HG03064 (cell line): ENCODE measurements around the gene SERTAD2.

Experiments used
- ATAC-seq: cut with Tn5 transposase; IDR thresholded peaks from one replicate; pipeline ENCODE4 v1.9.1; 2021; ENCODE audit warnings: low read depth; ENCODE audit not compliant: unreplicated experiment

SERTAD2 gene

DNA sequence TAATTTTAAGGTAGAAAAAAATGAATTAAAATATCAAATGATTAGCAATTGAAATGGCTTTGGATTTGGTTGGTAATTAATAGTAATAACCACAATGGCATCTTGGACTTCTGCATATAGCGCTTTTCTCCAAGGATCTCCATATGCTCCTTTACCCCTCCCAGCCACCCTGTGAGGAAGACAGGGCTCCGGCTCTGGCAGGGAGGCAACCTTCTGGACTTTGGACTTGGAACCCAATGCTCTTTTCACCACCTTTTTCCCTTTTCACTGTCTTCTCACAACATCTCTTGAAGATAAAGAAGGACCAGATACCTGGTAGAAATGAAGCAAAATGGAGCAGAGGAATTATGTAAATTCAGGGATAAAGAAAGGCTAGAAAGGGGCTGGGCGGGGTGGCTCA is 23.8 kb upstream of the SERTAD2 start:
- ATAC-seq = no peak

DNA sequence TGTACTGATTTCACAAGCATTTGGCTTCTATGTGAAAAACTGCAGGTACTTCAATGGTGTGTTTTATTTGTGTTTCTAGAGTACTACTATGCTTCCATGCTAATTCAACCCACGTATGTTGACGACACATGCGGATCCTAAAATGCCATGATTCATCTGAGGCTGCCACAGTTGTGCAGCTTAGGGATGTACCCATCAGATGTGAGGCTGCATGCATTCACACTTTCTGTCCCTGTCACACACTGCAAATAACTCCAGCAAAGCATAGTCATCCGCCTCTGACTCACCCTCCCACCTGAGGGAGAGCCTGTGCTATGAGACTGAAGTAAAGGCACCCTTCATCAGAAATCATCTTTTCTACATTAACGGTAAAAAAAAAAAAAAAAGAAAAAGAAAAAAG is 22.1 kb upstream of the SERTAD2 start:
- no peak for ATAC-seq

DNA sequence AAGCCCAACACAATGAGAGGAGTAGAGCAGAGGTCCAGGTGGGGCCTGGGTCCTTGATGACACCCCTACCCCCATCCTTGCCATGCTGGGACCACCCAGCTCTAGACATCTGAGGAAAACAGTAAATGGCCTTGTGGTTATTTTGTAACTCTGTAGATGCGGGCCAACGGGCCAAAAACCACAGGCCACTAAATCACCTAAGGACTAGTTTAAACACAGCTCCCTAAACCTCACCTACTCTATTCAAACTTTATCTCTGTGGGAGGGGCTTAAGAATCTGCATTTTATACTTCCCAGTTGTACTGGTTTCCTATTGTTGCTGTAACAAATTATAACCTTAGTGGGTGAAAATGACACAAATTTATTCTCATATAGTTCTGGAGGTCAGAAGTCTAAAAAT is 19.0 kb upstream of the SERTAD2 start:
- no peak for ATAC-seq

DNA sequence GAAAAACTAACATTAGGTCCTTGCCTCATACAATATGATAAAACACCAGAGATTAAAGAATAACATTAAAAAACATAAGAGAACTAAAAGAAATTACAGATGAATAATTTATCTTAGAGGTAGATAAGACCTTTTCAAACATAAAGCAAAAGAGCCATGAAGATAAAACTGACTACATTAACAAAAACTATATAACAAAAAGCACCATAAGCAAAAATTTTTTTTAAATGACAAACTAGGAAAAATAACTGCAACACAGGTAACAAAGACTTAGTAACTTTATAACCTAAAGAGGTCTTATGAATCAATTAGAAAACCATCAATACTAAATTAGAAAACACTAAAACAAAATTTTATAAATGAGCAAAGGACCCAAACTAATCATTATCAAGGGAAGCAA is 16.3 kb upstream of the SERTAD2 start:
- no peak for ATAC-seq

DNA sequence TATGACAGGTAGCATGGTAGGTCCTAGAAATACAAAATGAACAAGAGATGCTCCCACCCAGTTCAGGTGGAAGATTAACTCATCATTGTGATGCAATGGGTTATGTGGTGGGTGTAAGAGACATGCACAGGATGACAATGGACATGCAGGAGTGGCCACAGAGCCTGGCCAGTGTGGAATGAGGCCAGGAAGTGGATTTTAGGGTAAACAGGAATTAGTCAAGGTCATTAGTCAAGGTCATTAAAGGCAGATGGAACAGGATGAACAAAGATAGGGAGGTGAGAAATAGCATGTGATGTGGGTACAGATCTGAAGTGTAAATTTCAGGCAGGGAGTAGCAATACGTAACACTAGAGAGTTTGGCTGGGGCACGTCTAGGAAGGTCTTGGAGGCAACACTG is 15.6 kb upstream of the SERTAD2 start:
- no peak for ATAC-seq

DNA sequence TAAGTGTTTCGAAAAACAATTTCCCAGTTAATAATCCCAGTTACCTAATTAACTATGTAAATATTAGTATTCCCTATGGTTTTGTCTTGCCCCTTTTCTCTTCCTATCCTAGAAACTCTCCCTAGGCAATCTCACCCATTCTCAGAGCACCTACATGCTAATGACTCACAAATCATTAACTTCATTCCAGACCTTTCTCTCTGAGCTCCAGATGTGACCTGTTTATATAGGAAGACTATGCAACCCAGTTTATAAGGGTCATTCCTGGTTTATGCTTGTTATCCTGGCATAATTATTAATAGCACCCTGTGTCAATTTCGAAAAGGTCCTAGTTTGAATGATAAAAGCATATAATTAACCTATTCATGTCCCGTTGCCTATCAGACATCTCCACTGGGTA is 14.8 kb upstream of the SERTAD2 start:
- no peak for ATAC-seq

DNA sequence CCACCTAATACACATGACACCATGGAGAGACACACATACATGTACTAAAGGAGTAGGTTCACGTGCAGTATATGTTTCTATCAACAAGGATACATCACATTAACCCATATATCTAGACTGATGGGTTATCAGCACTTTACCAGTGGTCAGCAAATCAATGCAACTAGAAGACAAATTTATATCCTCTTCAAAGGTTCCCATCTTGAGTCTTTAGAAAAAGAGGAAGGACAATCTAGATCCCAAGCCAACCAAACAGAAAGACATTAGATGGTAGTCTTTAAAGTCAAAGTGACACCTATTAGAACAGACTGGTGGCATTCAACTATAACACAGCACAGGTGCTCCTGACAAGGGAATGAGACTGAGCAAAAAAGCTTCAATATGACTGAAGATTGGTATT is 13.8 kb upstream of the SERTAD2 start:
- ATAC-seq = no peak

DNA sequence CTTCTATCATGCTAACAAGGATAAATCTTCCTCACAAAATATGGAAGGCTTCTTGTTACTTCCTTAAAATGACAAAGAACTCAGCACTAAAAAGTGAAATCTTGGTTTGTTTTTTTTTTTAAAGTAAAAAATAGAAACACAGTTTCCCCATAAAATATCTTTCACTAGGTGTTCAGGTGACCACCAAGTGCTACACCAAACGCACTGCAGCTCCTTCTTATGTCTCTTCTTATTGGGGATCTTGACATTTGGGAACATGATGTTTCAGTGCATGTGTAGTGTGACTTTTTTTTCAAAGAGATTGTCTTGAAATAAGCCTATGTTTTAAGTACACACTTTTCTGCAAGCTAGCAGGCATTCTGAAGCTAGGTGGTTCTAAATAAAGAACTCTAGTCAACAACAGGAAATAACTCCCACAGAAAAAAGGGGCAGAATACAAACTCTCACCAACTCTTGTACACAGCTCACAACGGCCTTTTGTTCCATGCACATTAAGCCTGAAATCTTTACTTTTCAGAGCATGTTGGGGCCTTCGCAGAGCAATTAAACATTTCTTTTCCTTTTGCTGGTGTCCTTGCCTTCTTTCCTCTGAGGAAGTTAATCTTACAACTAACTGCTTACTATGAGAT is 13.2 kb upstream of the SERTAD2 start:
- peak; percentile 66 for ATAC-seq

DNA sequence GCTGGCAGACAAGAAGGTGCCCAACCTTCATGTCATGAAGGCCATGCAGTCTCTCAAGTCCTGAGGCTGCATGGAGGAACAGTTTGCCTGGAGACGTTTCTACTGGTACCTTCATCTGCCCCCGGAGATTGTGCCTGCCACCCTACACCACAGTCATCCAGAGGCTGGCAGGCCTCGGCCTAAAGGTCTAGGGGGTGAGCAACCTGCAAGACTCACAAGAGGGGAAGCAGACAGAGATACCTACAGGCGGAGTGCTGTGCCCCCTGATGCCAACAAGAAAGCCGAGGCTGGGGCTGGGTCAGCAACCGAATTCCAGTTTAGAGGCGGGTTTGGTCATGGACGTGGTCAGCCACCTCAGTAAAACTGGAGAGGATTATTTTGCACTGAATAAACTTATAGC is 12.0 kb upstream of the SERTAD2 start:
- no peak for ATAC-seq

DNA sequence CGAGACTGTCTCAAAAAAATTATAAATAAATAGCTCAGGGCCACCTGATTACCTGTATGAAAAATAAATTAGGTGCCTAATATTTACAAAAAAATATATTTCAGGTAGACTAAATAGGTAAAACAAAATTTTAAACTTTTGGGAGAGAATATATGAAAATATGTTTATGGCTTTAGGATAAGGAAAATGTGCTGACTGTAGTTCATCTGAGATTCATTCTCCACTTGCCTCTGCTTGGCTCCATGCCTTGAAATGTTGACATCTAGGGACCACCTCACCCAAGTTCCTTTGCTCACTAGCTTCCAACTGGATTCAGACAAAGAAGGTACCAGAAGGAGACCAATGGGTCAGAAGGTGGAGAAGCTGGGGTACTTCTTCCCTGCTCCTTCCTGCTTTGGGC is 9.7 kb upstream of the SERTAD2 start:
- ATAC-seq = no peak

DNA sequence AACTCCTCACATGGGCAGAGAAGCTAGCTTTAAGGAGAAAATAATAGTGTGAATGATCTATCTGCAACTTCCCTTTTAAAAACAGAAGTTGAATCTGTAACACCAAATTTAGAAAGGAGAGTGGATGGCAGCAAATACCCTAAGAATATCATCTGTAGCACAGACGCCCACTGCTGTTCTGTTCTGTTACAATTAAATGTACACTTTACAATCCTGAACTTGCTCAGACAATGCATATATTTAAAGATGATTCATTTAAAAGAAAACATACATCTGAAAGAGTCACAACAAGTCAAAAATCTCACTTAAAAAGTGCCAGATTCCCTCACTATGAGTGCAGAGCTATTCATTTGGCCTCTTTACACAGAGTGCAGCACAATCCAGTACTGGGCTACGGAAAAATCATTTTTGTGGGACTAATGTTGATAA is 8.0 kb upstream of the SERTAD2 start:
- no peak for ATAC-seq

DNA sequence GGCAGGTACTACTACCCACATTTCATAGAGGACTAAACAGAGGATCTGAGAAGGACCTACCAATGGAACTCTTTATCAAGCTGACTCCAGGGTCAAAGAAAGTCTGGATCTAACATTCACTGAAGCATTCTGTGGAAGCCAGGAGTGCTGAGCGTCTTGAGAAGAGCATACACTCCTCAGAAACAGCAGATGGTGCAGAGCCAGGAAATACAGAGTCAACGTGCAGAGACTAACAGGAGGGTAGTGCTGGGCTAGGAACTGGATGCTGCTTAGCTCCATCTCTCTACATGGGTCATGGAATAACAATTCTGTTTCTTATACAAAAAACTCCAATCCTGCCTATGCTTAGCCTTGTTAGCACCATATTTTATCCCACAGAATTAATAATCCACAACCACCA is 5.5 kb upstream of the SERTAD2 start:
- ATAC-seq = no peak

DNA sequence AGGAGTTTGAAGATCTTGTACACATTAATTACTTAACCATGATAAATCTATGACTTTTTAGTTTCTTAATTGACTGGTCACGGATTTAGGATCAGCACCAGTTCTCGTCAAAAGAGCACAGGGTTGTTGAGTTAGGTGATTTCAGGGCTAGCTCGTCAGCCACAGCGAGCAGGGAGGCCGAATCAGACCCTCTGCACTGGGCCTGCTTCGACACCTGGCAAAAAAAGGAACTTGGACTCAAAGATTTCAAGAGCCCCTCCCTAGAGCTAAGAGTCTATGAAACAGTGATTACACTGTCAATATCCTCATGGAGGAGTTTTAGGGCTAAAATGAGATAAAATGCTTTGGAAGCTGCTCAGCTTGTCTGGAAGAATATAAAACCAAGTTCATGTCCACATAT is 4.6 kb upstream of the SERTAD2 start:
- no peak for ATAC-seq

DNA sequence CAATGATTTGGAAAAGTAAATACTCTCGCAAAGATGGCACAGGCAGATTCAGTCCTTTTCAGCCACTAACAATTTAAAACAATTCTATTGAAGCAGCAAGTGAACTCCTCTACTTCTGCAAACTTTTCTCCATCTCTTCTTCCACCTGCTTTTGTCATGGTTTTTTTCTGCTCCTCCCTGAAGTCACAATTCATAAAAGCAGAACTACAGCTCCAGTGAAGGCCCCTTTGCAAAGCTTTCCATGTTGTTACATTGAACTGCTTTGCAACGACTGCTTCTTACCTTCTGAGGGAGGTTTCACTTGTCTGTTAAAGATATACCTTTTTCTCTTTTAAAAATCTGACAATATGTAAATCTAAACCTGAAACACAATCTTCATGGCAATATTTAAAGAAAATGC is 3.7 kb upstream of the SERTAD2 start:
- ATAC-seq = no peak

DNA sequence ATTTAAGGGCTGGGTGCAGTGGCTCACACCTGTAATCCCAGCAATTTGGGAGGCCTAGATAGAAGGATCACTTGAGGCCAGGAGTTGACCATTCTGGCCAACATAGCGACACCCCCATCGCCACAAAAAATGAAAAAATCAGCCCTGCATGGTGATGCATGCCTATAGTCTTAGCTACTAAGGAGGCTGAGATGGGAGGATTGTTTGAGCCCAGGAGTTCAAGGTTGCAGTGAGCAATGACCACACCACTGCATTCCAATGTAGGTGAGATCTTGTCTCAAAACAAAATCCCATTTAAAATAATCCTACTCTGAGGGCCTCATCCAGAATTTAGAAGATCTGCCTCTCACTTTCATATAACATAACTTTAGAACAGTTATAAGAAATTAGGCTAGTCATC is 2.7 kb upstream of the SERTAD2 start:
- no peak for ATAC-seq

DNA sequence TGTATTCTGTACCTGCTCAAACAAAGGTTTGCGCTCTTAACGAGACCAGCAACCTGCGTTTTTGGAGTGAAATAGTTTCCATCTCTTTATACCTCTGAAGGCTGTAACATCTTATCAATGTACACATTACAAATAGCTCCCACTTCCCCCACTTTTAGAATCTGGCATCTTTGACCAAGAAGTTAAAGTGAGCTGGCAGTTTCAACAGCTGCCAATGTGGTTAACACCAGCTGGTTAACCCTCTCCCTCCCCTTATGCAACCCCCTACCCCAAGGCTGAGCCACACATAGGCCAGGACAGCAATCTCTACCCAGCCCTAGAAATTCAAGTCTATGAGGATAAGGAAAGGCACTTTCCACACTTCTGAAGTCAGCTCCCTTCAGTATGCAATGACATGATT is 2.2 kb upstream of the SERTAD2 start:
- no peak for ATAC-seq

DNA sequence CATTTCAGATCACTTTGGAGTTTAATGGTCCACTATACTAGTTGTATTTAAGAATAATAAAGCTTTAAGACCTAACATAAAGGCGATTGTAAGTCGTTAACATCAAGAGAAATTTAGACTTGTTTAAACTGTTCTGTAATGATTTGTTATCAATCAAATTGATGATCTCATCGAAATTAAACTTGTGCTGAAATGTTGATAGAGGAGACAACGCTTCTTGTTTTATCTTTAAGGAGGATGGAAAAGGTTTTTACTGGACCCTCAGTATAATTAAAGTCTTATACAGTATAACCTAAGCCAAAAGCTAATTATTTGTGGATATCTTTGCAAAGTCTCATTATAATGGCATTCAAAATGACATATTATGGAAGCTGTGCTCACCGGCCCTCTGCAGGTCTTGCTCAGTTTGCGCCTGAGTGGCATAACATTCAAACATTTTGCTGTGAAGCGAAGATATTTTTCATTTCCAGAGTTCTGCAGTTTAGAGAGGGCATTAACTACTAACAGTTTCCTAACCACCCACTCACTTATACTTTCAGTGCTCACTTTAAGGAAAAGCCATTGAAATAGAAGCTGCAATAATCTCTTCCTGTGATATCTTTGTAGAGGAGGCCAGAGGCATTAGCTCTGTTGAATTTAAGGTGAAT is 1.4 kb upstream of the SERTAD2 start:
- no peak for ATAC-seq

DNA sequence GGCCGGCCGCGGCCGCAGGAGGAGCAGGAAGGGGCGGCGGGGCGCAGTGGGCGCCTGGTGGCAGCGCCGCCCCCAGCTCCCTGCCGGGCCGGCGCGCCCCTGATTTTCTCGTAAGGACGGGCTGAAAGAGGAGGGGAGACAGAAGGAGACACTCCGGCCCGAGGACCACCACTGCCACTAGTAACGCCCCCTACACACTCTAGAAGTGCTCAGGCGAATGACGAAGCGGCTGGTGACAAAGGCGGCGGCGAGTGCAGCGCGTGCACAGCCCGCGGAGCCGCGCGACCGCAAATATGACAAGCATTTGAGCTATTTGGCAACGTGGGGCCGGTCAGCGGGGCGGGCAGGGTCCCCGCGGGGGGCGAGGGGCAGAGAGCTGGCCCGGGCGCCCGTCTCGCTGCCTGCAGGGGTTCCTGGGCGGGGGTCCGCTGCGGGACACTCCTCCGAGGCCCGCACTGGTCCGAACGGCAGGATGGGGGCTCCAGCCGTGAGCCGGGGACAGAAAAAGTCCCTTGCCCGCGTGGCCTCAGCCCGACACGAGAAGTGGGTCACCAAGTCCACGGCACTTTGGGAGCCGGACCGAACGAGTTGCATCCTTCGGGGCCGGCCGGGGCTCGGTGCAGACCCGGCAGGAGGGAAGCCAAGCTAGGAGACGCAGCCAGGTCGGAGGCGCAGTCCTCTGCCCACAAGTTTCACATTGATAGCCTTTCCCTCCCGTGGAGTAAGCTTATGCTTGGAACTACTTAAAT is 524 bp upstream of the SERTAD2 start:
- peak; percentile 23 for ATAC-seq

DNA sequence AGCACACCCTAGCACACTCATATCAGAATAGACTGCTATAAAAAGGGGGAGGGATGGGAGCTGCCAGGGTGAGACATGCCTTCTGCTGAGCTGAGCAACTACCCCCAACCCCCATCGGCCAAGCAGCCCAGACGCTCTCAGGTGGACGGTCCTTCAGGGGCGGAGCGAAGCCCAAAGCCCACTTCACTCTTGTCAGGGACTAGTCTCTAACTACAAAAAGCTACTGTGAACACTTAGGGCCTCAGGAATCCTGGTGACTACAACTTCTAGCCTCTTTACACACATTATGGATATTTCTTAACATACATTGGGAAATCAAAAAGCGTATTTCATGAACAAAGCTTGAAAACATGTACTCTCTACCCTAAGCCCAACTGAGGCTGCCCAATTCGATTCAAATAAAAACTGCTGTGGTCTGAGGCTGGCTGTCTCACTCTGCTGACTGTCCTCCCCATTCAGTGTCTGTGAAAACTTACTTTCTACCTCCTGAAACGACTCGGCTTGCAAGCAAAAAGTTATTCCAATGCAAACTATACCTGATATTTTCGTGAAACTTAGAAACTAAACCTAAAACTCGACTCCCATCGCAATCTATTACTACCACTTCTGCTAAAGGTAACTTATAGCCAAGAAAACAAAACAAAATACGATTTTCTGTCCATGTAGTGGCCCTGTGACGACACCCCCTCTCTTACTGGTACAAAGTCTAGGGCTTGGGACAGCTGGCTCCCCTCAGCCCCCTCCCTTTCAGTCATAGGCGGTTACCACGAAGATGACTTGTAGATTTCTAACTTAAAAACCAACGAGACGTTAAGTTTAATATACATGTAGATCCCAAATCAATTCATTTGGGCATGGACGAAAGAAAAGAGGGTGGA is 1.2 kb downstream of the SERTAD2 start:
- no peak for ATAC-seq

DNA sequence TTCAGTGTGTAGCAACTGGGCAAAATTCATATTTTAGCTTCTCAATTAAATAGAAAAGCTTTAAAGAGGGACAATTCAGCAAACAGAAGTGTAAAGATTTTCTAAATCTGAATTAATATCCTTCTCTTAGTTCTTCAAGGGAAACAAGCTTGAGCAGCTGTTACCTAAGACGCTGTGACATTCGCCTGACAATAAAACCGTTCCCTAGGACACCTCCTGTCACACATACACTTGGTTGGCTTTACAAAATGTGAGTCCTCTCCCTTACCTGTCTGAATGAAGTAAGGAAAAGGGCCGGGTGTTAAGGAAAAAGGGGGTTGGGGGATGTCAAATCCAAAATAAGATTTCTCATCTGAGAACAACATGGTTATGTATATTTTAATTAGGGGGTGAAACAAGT is 2.1 kb downstream of the SERTAD2 start:
- ATAC-seq = no peak

DNA sequence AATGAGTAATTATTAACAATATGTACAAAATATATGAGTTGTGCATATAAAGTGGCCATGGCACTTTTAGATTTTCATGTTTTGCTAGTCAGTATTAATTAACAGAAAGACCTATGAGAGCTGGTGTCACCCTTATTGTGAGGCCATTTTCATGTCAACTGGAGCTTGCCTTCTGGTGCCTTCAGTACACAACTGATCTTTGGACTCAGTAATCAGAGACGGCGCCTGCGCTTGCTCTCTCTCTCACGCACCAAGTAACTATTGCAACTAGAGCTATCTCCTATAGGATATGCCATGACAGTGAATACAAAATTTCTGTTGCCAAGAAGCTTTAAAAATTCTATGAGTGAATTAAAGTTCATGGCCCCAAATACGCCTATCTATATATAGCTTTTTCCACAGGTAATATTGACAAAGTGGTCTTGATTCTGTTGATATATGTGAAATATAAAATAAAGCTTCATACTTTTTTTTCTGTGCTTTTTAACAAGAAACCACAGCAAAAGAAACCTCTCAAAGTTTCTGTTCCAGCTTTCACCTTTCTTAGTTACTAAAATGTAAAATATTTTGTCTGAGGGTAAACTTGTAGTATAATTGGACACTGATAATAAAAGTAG is 2.9 kb downstream of the SERTAD2 start:
- ATAC-seq = no peak
